AG10803 (cell line): ENCODE measurements around the gene PDE6H.

Source experiments
- DNase-seq: peaks from one replicate; pipeline ENCODE4 v3.0.0; 2010; ENCODE audit warnings: low read depth
- H3K4me3 ChIP-seq: 2 replicates; pipeline ENCODE4 v1.5.1; 2011; ENCODE audit warnings: mild to moderate bottlenecking, low read length, control low read depth
- TF ChIP-seq, protein P1 (sequence below): conservative IDR thresholded peaks from 2 replicates; pipeline ENCODE4 v1.5.1; 2011; ENCODE audit warnings: mild to moderate bottlenecking, low read length, control low read depth, inconsistent platforms

PDE6H gene

DNA sequence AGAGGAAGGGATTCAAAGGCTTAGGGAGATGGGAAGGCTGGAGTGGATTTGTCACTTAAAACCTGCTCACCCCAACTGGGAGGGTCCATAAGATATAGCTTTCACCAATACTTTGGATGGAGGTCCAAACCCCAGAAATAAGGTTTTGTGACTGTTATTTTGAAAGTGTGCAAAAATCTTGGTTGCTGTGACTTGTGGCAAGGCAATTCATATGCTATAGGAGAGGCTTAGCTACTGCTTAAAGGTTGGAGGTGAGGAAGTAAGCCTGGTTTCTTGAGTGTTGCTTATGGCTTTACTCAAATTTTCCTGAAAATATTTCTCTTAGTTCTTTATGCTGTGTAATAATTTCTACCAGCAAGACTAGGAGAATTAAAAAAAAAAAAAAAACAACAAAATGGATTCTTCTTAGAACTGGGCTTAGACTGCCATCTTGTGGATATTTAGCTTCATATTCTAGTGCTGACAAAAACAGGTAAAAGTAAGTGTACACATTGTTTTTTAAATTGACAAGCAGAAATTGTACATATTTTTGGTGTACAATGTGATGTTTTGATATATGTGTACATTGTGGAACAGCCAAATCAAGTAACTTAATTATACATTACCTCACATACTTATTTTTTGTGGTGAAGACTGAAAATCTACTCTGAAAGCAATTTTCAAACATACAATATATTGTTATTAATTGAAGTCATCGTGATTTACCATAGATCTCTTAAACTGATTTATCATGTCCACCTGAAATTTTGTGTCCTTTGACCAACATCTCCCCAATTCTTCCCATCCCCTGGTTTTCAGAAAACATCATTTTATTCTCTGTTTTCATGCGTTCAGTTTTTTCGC is 23.0 kb downstream of the PDE6H start:
- DNase-seq: peak; percentile 70

DNA sequence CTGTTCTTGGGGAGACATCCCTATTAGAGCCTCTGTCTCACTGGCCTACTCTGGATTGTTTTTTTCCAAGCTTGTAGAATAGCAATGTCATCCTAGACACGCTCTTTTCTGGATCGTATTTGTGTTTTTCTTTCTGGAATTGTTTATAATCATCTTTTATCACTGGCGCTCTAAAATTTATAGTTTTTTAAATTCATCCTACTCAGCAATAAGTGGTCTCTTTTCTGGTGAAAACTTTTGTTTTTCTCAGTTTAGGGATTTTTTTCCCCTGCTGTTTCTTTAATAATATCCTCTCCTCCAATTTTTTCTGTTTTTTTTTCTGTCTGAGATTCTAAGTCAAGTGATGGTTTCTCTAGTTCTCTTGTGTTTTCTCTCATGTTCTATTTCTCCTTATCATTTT is 25.2 kb downstream of the PDE6H start:
- TF ChIP-seq, protein P1, sequence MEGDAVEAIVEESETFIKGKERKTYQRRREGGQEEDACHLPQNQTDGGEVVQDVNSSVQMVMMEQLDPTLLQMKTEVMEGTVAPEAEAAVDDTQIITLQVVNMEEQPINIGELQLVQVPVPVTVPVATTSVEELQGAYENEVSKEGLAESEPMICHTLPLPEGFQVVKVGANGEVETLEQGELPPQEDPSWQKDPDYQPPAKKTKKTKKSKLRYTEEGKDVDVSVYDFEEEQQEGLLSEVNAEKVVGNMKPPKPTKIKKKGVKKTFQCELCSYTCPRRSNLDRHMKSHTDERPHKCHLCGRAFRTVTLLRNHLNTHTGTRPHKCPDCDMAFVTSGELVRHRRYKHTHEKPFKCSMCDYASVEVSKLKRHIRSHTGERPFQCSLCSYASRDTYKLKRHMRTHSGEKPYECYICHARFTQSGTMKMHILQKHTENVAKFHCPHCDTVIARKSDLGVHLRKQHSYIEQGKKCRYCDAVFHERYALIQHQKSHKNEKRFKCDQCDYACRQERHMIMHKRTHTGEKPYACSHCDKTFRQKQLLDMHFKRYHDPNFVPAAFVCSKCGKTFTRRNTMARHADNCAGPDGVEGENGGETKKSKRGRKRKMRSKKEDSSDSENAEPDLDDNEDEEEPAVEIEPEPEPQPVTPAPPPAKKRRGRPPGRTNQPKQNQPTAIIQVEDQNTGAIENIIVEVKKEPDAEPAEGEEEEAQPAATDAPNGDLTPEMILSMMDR: no peak
- DNase-seq: no peak

More for the DNA sequence above, 23.0 kb downstream of the PDE6H start:
- TF ChIP-seq, protein P1: peak; percentile 73
- no peak overlapping the region for H3K4me3 ChIP-seq

DNA sequence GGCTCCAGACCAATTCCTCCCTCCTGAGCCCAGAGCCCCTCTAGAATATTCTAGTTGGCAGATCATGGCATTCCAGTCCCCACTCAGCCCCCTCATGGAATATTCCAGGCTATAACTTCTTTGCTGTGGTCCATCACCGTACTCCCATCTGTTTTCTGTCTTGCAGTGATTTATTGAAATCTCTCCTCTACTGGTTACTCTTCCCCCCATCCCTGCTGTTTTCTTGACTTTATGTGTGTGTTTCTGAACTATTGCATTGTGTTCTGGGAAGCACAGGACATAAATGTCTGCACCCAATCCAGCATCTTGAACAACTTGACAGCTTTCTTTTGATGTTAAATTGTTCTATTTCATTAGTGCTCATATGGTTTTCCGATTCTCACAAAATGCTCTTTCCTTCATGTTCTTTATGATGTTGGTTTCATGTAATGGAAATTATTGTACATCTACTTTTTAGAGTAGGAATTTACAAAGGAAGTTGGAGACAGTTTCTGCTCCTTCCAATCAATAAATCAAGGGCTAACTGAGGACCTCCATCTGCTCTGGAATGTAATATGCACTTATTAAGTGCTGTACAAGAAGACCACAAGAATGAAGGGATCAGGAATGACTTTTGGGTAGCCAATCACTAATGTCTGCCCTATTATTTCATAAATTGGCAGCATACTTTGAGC is 26.3 kb downstream of the PDE6H start:
- TF ChIP-seq, protein P1: no peak
- no peak overlapping the region for H3K4me3 ChIP-seq
- DNase-seq: peak; percentile 70

More for the DNA sequence above, 25.2 kb downstream of the PDE6H start:
- no peak overlapping the region for H3K4me3 ChIP-seq

DNA sequence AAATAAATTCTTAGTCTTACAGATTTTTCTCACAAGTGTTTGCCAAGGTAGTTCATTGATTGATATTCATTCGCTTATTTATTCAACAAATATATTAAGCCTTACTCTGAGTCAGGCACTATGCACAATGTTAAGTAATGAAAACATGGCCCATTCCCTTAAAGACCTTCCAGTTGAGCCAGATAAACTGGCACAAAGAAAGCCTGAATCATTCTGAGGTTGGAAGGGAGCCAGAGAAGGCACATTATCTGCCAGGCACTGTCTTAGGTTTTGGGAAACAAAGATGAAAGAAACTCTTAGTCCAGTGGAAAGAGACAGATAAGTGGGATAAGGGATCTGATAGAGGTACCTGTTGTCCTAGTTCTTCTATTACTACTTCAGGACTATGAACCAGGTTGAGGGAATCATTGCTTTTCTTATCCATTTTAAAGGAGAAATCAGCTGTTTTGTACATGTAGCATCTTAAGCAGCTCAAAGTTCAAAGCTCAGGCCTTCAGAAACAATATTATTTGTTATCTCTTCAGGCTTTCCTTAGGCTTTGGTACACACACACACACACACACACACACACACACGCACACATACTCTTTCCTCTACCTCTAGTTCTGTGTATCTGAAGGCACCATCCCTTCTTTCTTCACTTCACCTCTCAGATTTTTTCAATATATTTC is 27.0 kb downstream of the PDE6H start:
- no peak for DNase-seq
- TF ChIP-seq, protein P1: no peak
- H3K4me3 ChIP-seq: no peak overlapping the region

DNA sequence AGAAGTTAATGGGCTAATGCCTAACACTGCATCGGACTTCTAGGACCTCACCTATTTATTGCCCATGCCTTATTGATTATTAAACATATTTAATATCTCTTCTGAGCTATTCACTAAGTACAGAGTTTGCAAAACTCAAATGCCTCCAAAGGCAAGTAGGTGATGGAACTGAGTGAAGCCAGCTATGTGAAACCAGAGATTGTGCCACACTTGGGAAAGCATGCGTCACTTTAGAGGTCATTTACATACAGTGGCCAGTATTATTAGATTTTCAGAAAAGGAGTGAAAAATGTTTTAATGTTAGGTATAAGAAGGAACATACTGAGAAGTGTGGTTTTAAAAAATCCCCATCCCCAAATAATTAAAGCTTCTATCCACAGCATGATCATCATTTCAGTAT is 27.7 kb downstream of the PDE6H start:
- TF ChIP-seq, protein P1: no peak

DNA sequence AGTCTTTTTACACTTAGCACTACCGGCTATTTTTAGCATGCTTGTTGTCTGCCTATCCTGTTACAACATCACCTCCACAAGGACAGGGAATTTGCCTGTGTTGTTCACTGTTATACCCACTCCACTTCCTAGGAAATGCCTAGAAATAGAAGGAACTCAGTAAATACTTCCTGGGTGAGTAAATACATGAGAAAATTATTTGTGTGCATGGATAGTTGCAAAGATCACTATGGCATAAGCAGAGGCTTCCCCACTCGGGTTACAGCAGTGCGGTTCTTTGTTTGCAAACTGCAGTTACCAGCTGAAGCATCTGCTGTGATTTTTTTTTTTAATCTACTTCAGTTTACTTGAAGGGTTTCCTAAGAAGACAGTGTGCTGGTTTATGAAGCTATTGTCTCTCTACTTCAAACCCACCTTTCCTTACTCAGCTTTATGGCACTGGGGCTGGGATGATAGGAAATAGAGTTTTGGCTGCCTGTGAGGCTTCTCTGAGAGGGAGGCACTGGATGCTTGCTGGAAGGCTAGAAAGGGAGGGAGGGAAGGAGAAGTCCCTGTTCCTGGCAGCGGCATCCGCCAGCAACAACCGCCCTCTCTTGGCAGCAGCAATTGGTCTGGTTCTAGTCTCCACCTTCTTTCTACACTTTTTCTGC is 29.0 kb downstream of the PDE6H start:
- TF ChIP-seq, protein P1: no peak
- DNase-seq: peak; percentile 15
- H3K4me3 ChIP-seq: no peak overlapping the region

More for the DNA sequence above, 27.7 kb downstream of the PDE6H start:
- no peak for DNase-seq
- no peak overlapping the region for H3K4me3 ChIP-seq
